Stimulated activated naive CD8-positive, alpha-beta T cell treated with anti-CD3 and anti-CD28 coated beads, Interleukin-15, amount 100 ng/mL, for 72 hours (primary cell): ENCODE results near the gene LRP2BP.
"Not testable (repeated sequence)": the region's sequence is repeated elsewhere in the genome, so short reads cannot be mapped to it uniquely, and the experiment has no call there.

ENCODE experiments used
- ATAC-seq: fragments of 150-1000 bp; cut with Tn5 transposase; 2 replicates; pipeline ENCODE4 v1.10.0; 2021; ENCODE audit warnings: mild to moderate bottlenecking, moderate library complexity
- DNase-seq, 2 donors: peaks; one replicate each; pipeline ENCODE4 v3.0.0; 2021 to 2022
- H3K27ac Mint-ChIP-seq, 2 donors: one replicate each; pipeline ENCODE4 v1.8.0; 2022; ENCODE audit warnings: mild to moderate bottlenecking in 2 of 2, mixed read lengths in 2 of 2, moderate library complexity in 2 of 2
- H3K27me3 Mint-ChIP-seq: one replicate; pipeline ENCODE4 v1.8.0; 2022; ENCODE audit warnings: mixed read lengths
- H3K4me1 Mint-ChIP-seq: one replicate; pipeline ENCODE4 v1.8.0; 2022; ENCODE audit warnings: mild to moderate bottlenecking, mixed read lengths
- H3K4me3 Mint-ChIP-seq, 2 donors: one replicate each; pipeline ENCODE4 v1.8.0; 2022; ENCODE audit warnings: mild to moderate bottlenecking in 2 of 2, mixed read lengths in 2 of 2, moderate library complexity in 1 of 2
- H3K9me3 Mint-ChIP-seq, 2 donors: one replicate each; pipeline ENCODE4 v1.8.0; 2022; ENCODE audit warnings: mixed read lengths in 2 of 2

Gene LRP2BP

GRCh38 chr4:185332575-185333464, 62.9 kb downstream of the LRP2BP start:
- no peak overlapping the region for H3K4me3 Mint-ChIP-seq
- DNase-seq (no peak), ATAC-seq (peak; percentile 62)
- H3K9me3 Mint-ChIP-seq: peaks cover 0 to 20% of the 10 kb centered on the region in 2 donors
- no peak overlapping the region for H3K27ac Mint-ChIP-seq
- H3K27me3 Mint-ChIP-seq: no peaks in the 10 kb centered on the region
- peaks cover 10% of the 10 kb centered on the region for H3K4me1 Mint-ChIP-seq

GRCh38 chr4:185329879-185330510, 65.7 kb downstream of the LRP2BP start:
- not testable (repeated sequence) for H3K27me3 Mint-ChIP-seq, DNase-seq, H3K4me3 Mint-ChIP-seq, ATAC-seq
- H3K27ac Mint-ChIP-seq: peak overlapping the region in 1 of 2 donors; percentile 39
- H3K4me1 Mint-ChIP-seq: peaks cover 10% of the 10 kb centered on the region
- H3K9me3 Mint-ChIP-seq: peaks cover 0 to 20% of the 10 kb centered on the region in 2 donors

GRCh38 chr4:185328586-185328985, 67.1 kb downstream of the LRP2BP start:
- peaks cover 10% of the 10 kb centered on the region for H3K4me1 Mint-ChIP-seq
- H3K27me3 Mint-ChIP-seq: no peaks in the 10 kb centered on the region
- no peak overlapping the region for H3K27ac Mint-ChIP-seq
- H3K4me3 Mint-ChIP-seq: no peak overlapping the region
- ATAC-seq (no peak), DNase-seq (no peak)
- H3K9me3 Mint-ChIP-seq: peaks cover 0 to 20% of the 10 kb centered on the region in 2 donors

GRCh38 chr4:185325721-185326120, 70.0 kb downstream of the LRP2BP start:
- DNase-seq, H3K4me1 Mint-ChIP-seq, H3K27ac Mint-ChIP-seq, ATAC-seq, H3K4me3 Mint-ChIP-seq, H3K27me3 Mint-ChIP-seq: not testable (repeated sequence)
- H3K9me3 Mint-ChIP-seq: peaks cover 0 to 20% of the 10 kb centered on the region in 2 donors

- H3K27me3 Mint-ChIP-seq, H3K4me3 Mint-ChIP-seq, DNase-seq, H3K27ac Mint-ChIP-seq, ATAC-seq, H3K9me3 Mint-ChIP-seq, H3K4me1 Mint-ChIP-seq: not testable (repeated sequence)
These were observed 71.4 kb downstream of the LRP2BP start for GRCh38 chr4:185324361-185324760.

GRCh38 chr4:185323606-185324005, 72.1 kb downstream of the LRP2BP start:
- no peak overlapping the region for H3K27ac Mint-ChIP-seq
- H3K4me1 Mint-ChIP-seq: peaks cover 3% of the 10 kb centered on the region
- peaks cover 0 to 4% of the 10 kb centered on the region in 2 donors for H3K9me3 Mint-ChIP-seq
- no peaks in the 10 kb centered on the region for H3K27me3 Mint-ChIP-seq
- DNase-seq: no peak
- H3K4me3 Mint-ChIP-seq: no peak overlapping the region
- no peak for ATAC-seq

GRCh38 chr4:185322803-185323202, 72.9 kb downstream of the LRP2BP start:
- H3K9me3 Mint-ChIP-seq: no peaks in the 10 kb centered on the region
- no peaks in the 10 kb centered on the region for H3K27me3 Mint-ChIP-seq
- peaks cover 11% of the 10 kb centered on the region for H3K4me1 Mint-ChIP-seq
- no peak overlapping the region for H3K4me3 Mint-ChIP-seq
- DNase-seq (no peak), ATAC-seq (no peak)
- no peak overlapping the region for H3K27ac Mint-ChIP-seq

GRCh38 chr4:185318679-185319078, 77.0 kb downstream of the LRP2BP start:
- Mint-ChIP-seq H3K9me3 (no peaks in the 10 kb centered on the region), H3K4me1 (peaks cover 18% of the 10 kb centered on the region), H3K4me3 (no peak overlapping the region), H3K27ac (peak overlapping the region in 1 of 2 donors; percentile 69), H3K27me3 (no peaks in the 10 kb centered on the region)
- DNase-seq: no peak
- ATAC-seq: no peak

GRCh38 chr4:185317880-185318279, 77.8 kb downstream of the LRP2BP start:
- H3K4me3 Mint-ChIP-seq: no peak overlapping the region
- peaks cover 18% of the 10 kb centered on the region for H3K4me1 Mint-ChIP-seq
- H3K27ac Mint-ChIP-seq: no peak overlapping the region
- DNase-seq: no peak
- no peak for ATAC-seq
- H3K27me3 Mint-ChIP-seq: no peaks in the 10 kb centered on the region
- no peaks in the 10 kb centered on the region for H3K9me3 Mint-ChIP-seq

- not testable (repeated sequence) for H3K27me3 Mint-ChIP-seq, H3K27ac Mint-ChIP-seq, H3K4me3 Mint-ChIP-seq, H3K9me3 Mint-ChIP-seq, DNase-seq, ATAC-seq
- peaks cover 18% of the 10 kb centered on the region for H3K4me1 Mint-ChIP-seq
These were observed 78.3 kb downstream of the LRP2BP start for GRCh38 chr4:185317462-185317861.
